ENCODE measurements around the gene CREB3L2. TPM values are rescaled to one million over a fixed set of nuclear protein-coding genes. Genes with fewer than 3 reads are reported as not detected.
A peak's percentile ranks its signal among the peaks of the same experiment; 100 is the strongest.
"Not testable (repeated sequence)": the region's sequence is repeated elsewhere in the genome, so short reads cannot be mapped to it uniquely, and the experiment has no call there.

CREB3L2 gene
- total and polyA plus RNA-seq, 5 donors, result 10.7 to 75.1 (median 37.8) TPM

GRCh38 chr7:137932881-137933269, 69.0 kb downstream of the CREB3L2 start:
- H3K4me3 ChIP-seq (ENCODE audit: low read length), result no peak overlapping the region
- peaks cover 28% of the 10 kb centered on the region for H3K4me1 ChIP-seq (ENCODE audit: control insufficient read depth, insufficient read depth, low read length)
- DNase-seq (no peak), ATAC-seq (peak; percentile 41 to 67)
- no peaks in the 10 kb centered on the region for H3K9me3 ChIP-seq (ENCODE audit: control insufficient read depth, low read length)
- WGBS, result 43% methylated on average over 5 of the region's 5 CpGs
- intact Hi-C loops (cut with DNase I), result no loop called here
- H3K27me3 ChIP-seq (ENCODE audit: control insufficient read depth, insufficient read depth), result no peaks in the 10 kb centered on the region
- H3K27ac ChIP-seq (ENCODE audit: low read length), result peak overlapping the region; percentile 48

GRCh38 chr7:137931823-137932222, 70.1 kb downstream of the CREB3L2 start:
- H3K4me1 ChIP-seq (ENCODE audit: control insufficient read depth, insufficient read depth, low read length), result peaks cover 23% of the 10 kb centered on the region
- intact Hi-C loops (cut with DNase I), result no loop called here
- WGBS, result 67% methylated on average over 2 of the region's 2 CpGs
- no peak for ATAC-seq
- no peak overlapping the region for H3K4me3 ChIP-seq (ENCODE audit: low read length)
- H3K27ac ChIP-seq (ENCODE audit: low read length), result no peak overlapping the region
- no peak for DNase-seq
- H3K9me3 ChIP-seq (ENCODE audit: control insufficient read depth, low read length), result no peaks in the 10 kb centered on the region
- H3K27me3 ChIP-seq (ENCODE audit: control insufficient read depth, insufficient read depth), result no peaks in the 10 kb centered on the region

- H3K4me1 ChIP-seq (ENCODE audit: control insufficient read depth, insufficient read depth, low read length), result peaks cover 16% of the 10 kb centered on the region
- no peak for DNase-seq
- 66% methylated on average over 2 of the region's 2 CpGs for WGBS
- no peak overlapping the region for H3K4me3 ChIP-seq (ENCODE audit: low read length)
- intact Hi-C loops (cut with DNase I), result no loop called here
- no peaks in the 10 kb centered on the region for H3K9me3 ChIP-seq (ENCODE audit: control insufficient read depth, low read length)
- no peak for ATAC-seq
- no peaks in the 10 kb centered on the region for H3K27me3 ChIP-seq (ENCODE audit: control insufficient read depth, insufficient read depth)
- H3K27ac ChIP-seq (ENCODE audit: low read length), result no peak overlapping the region
Measured at GRCh38 chr7:137930581-137930980, 71.3 kb downstream of the CREB3L2 start.

DNA sequence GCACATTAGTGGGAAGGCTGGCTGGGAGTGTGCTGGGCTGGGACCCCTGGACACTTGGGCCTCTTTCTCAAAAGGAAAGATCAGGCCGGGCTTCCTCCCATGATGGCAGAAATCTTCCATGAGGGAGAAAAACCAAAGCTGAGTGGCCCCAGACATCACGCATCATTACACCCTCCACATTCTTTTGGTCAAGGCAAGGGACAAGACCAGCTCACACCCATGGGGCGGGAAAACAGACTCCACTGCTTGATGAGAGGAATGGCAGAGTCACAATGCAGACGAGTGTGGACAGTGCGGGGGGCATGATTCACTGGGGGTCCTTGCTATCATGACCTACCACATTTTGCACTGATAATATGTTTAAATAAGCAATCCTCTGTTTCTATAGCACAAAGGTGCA, 73.3 kb downstream of the CREB3L2 start:
- ATAC-seq, result no peak
- WGBS, result 96% methylated on average over 5 of the region's 5 CpGs
- peaks cover 14% of the 10 kb centered on the region for H3K4me1 ChIP-seq (ENCODE audit: control insufficient read depth, insufficient read depth, low read length)
- no peaks in the 10 kb centered on the region for H3K9me3 ChIP-seq (ENCODE audit: control insufficient read depth, low read length)
- H3K27ac ChIP-seq (ENCODE audit: low read length), result no peak overlapping the region
- no peak for DNase-seq
- H3K27me3 ChIP-seq (ENCODE audit: control insufficient read depth, insufficient read depth), result no peaks in the 10 kb centered on the region
- no peak overlapping the region for H3K4me3 ChIP-seq (ENCODE audit: low read length)
- intact Hi-C loops (cut with DNase I), result no loop called here

- H3K27me3 ChIP-seq (ENCODE audit: control insufficient read depth, insufficient read depth), result no peaks in the 10 kb centered on the region
- H3K9me3 ChIP-seq (ENCODE audit: control insufficient read depth, low read length), result no peaks in the 10 kb centered on the region
- ATAC-seq, result no peak
- H3K4me3 ChIP-seq (ENCODE audit: low read length), result no peak overlapping the region
- intact Hi-C loops (cut with DNase I), result no loop called here
- no peak overlapping the region for H3K27ac ChIP-seq (ENCODE audit: low read length)
- DNase-seq, result no peak
- H3K4me1 ChIP-seq (ENCODE audit: control insufficient read depth, insufficient read depth, low read length), result peaks cover 4% of the 10 kb centered on the region
Measured at GRCh38 chr7:137927386-137927785, 74.5 kb downstream of the CREB3L2 start.

DNA sequence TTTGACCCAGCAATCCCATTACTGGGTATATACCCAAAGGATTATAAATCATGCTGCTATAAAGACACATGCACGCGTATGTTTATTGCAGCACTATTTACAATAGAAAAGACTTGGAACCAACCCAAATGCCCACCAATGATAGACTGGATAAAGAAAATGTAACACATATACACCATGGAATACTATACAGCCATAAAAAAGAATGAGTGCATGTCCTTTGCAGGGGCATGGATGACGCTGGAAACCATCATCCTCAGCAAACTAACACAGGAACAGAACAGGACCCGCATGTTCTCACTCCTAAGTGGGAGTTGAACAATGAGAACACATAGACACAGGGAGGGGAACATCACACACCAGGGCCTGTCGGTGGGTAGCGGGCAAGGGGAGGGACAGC, 75.7 kb downstream of the CREB3L2 start:
- H3K4me1 ChIP-seq (ENCODE audit: control insufficient read depth, insufficient read depth, low read length); H3K4me3 ChIP-seq (ENCODE audit: low read length); intact Hi-C loops (cut with DNase I); H3K9me3 ChIP-seq (ENCODE audit: control insufficient read depth, low read length); H3K27ac ChIP-seq (ENCODE audit: low read length); DNase-seq; H3K27me3 ChIP-seq (ENCODE audit: control insufficient read depth, insufficient read depth); ATAC-seq: not testable (repeated sequence)
- 96% methylated on average over 6 of the region's 6 CpGs for WGBS

- no peaks in the 10 kb centered on the region for H3K27me3 ChIP-seq (ENCODE audit: control insufficient read depth, insufficient read depth)
- peaks cover 6% of the 10 kb centered on the region for H3K4me1 ChIP-seq (ENCODE audit: control insufficient read depth, insufficient read depth, low read length)
- no peaks in the 10 kb centered on the region for H3K9me3 ChIP-seq (ENCODE audit: control insufficient read depth, low read length)
- intact Hi-C loops (cut with DNase I), result no loop called here
- no peak overlapping the region for H3K4me3 ChIP-seq (ENCODE audit: low read length)
- DNase-seq (no peak), ATAC-seq (no peak)
- WGBS, result 81% methylated on average over 4 of the region's 4 CpGs
- no peak overlapping the region for H3K27ac ChIP-seq (ENCODE audit: low read length)
Measured at GRCh38 chr7:137925754-137926153, 76.1 kb downstream of the CREB3L2 start.

DNA sequence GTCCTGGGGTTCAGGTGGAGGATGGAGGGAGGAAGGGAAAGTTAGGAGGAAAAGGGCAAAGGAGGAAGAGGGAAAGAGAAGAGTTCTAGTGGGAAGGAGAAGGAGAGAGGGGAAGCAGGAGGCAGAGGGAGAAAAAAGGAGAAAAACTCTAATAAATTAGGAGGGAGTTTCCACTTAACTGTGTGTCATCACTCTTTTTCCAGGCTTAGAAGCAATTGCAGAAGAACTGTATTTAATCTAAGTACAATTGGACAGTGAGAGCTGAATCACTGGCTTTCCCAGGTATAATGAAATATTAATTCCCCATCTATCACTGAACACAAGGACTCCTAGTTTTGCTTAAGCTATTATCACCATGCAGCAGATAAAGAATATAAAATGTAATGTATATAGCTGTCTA, 76.8 kb downstream of the CREB3L2 start:
- Histone ChIP-seq H3K4me1 (ENCODE audit: control insufficient read depth, insufficient read depth, low read length) (peaks cover 6% of the 10 kb centered on the region), H3K9me3 (ENCODE audit: control insufficient read depth, low read length) (no peaks in the 10 kb centered on the region), H3K27ac (ENCODE audit: low read length) (no peak overlapping the region), H3K27me3 (ENCODE audit: control insufficient read depth, insufficient read depth) (no peaks in the 10 kb centered on the region), H3K4me3 (ENCODE audit: low read length) (no peak overlapping the region)
- ATAC-seq, result no peak
- DNase-seq, result no peak
- intact Hi-C loops (cut with DNase I), result no loop called here

GRCh38 chr7:137923380-137923779, 78.5 kb downstream of the CREB3L2 start:
- intact Hi-C loops (cut with DNase I), result no loop called here
- no peak overlapping the region for H3K27ac ChIP-seq (ENCODE audit: low read length)
- 84% methylated on average over 5 of the region's 5 CpGs for WGBS
- no peak overlapping the region for H3K4me3 ChIP-seq (ENCODE audit: low read length)
- no peaks in the 10 kb centered on the region for H3K9me3 ChIP-seq (ENCODE audit: control insufficient read depth, low read length)
- DNase-seq, result no peak
- ATAC-seq, result no peak
- no peaks in the 10 kb centered on the region for H3K27me3 ChIP-seq (ENCODE audit: control insufficient read depth, insufficient read depth)
- peaks cover 7% of the 10 kb centered on the region for H3K4me1 ChIP-seq (ENCODE audit: control insufficient read depth, insufficient read depth, low read length)

DNA sequence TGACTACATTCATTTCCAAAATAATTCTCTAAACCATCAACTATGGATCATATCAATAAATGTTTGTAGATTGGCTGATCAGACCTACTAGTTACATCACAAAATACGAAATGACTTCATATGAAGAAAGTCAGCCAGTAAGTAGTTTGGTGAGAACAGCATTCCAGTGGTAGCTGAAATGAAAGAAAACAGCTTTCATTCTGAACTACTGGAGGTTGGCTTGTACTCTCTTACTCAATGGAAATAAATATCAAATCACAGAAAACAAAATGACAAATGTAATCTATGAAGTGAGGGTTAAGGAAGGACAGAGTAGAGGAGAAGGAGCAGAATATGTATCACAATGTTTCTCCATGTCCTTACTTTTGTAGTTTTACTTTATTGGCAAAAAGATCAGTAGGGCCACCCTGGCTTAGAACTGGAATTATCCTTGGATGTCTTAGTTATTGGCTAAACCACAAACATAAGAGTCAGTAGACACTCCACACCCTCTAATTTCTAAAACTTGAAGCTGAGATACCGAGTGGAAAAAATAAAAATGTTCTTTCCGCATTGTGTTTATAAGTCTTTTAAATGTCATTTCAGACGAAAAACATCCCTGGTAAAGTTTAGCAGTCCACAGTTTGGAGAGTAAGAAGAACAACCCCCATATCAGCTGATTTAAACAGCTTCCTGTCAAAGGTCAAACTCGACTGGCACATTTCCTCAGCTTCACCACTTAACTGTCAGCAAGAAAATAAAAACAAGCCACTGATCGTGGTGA, 81.1 kb downstream of the CREB3L2 start:
- no peaks in the 10 kb centered on the region for H3K9me3 ChIP-seq (ENCODE audit: control insufficient read depth, low read length)
- no peak overlapping the region for H3K4me3 ChIP-seq (ENCODE audit: low read length)
- intact Hi-C loops (cut with DNase I), result no loop called here
- H3K4me1 ChIP-seq (ENCODE audit: control insufficient read depth, insufficient read depth, low read length), result peaks cover 7% of the 10 kb centered on the region
- 33% methylated on average over 6 of the region's 6 CpGs for WGBS
- peak overlapping the region; percentile 78 for H3K27ac ChIP-seq (ENCODE audit: low read length)
- ATAC-seq, result peak; percentile 58 to 67
- DNase-seq, result peak in 1 of 3 donors; percentile 60
- no peaks in the 10 kb centered on the region for H3K27me3 ChIP-seq (ENCODE audit: control insufficient read depth, insufficient read depth)

DNA sequence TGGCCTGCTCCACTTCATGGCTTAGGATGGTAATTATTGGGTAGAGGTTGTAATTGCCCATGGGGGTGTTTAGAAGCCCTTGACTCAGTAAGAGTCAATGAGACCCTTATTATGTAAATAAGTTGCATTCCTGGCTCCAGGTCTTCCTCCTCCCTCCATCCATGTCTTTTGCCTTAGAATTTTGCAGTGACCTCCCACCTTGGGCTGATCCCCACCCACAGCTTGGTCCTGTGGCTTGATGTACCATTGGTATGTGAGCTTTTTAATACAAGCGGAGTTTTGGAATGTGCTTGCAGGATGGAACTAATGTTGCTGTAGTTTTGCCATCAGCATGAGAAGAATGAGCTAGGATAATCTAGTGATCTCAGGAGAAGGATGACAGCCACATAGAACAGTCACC, 81.9 kb downstream of the CREB3L2 start:
- Histone ChIP-seq H3K9me3 (ENCODE audit: control insufficient read depth, low read length) (no peaks in the 10 kb centered on the region), H3K4me3 (ENCODE audit: low read length) (no peak overlapping the region), H3K27ac (ENCODE audit: low read length) (peak overlapping the region; percentile 62), H3K4me1 (ENCODE audit: control insufficient read depth, insufficient read depth, low read length) (peaks cover 7% of the 10 kb centered on the region), H3K27me3 (ENCODE audit: control insufficient read depth, insufficient read depth) (no peaks in the 10 kb centered on the region)
- 99% methylated on average over 1 of the region's 1 CpG for WGBS
- DNase-seq (no peak), ATAC-seq (no peak)
- intact Hi-C loops (cut with DNase I), result no loop called here
